Measurements from ENCODE around the gene THAP4.

THAP4 gene

GRCh38 chr2:241561832-241562231 lies 75.1 kb downstream of the THAP4 start:
- peaks cover 33% of the 10 kb centered on the region for H3K4me1 ChIP-seq (ENCODE audit: control insufficient read depth, insufficient read depth, low read length)
- no peaks in the 10 kb centered on the region for H3K36me3 ChIP-seq (ENCODE audit: control insufficient read depth, insufficient read depth, low read length)
- no peak overlapping the region for H3K9ac ChIP-seq (ENCODE audit: low read length)
- H3K27me3 ChIP-seq (ENCODE audit: control insufficient read depth, insufficient read depth, low read length), result no peaks in the 10 kb centered on the region
- no peak overlapping the region for H3K4me3 ChIP-seq (ENCODE audit: low read length)
- H3K9me3 ChIP-seq (ENCODE audit: control insufficient read depth, low read length), result no peaks in the 10 kb centered on the region

GRCh38 chr2:241560883-241561474 lies 76.0 kb downstream of the THAP4 start:
- Histone ChIP-seq H3K9ac (ENCODE audit: low read length) (no peak overlapping the region), H3K27me3 (ENCODE audit: control insufficient read depth, insufficient read depth, low read length) (no peaks in the 10 kb centered on the region), H3K36me3 (ENCODE audit: control insufficient read depth, insufficient read depth, low read length) (no peaks in the 10 kb centered on the region), H3K4me1 (ENCODE audit: control insufficient read depth, insufficient read depth, low read length) (peaks cover 33% of the 10 kb centered on the region), H3K9me3 (ENCODE audit: control insufficient read depth, low read length) (no peaks in the 10 kb centered on the region), H3K4me3 (ENCODE audit: low read length) (no peak overlapping the region)

- Histone ChIP-seq H3K4me3 (ENCODE audit: low read length) (no peak overlapping the region), H3K36me3 (ENCODE audit: control insufficient read depth, insufficient read depth, low read length) (no peaks in the 10 kb centered on the region), H3K27me3 (ENCODE audit: control insufficient read depth, insufficient read depth, low read length) (no peaks in the 10 kb centered on the region), H3K9me3 (ENCODE audit: control insufficient read depth, low read length) (no peaks in the 10 kb centered on the region), H3K4me1 (ENCODE audit: control insufficient read depth, insufficient read depth, low read length) (peaks cover 33% of the 10 kb centered on the region), H3K9ac (ENCODE audit: low read length) (peak overlapping the region; percentile 57)
Observed at GRCh38 chr2:241560162-241560882, 76.6 kb downstream of the THAP4 start.

GRCh38 chr2:241559323-241560161 lies 77.4 kb downstream of the THAP4 start:
- Histone ChIP-seq H3K9me3 (ENCODE audit: control insufficient read depth, low read length) (no peaks in the 10 kb centered on the region), H3K36me3 (ENCODE audit: control insufficient read depth, insufficient read depth, low read length) (no peaks in the 10 kb centered on the region), H3K4me3 (ENCODE audit: low read length) (no peak overlapping the region), H3K27me3 (ENCODE audit: control insufficient read depth, insufficient read depth, low read length) (no peaks in the 10 kb centered on the region), H3K9ac (ENCODE audit: low read length) (peak overlapping the region; percentile 57), H3K4me1 (ENCODE audit: control insufficient read depth, insufficient read depth, low read length) (peaks cover 33% of the 10 kb centered on the region)

- peaks cover 33% of the 10 kb centered on the region for H3K4me1 ChIP-seq (ENCODE audit: control insufficient read depth, insufficient read depth, low read length)
- H3K4me3 ChIP-seq (ENCODE audit: low read length), result no peak within 1 kb of the TSS
- no peaks in the 10 kb centered on the region for H3K27me3 ChIP-seq (ENCODE audit: control insufficient read depth, insufficient read depth, low read length)
- no peaks in the 10 kb centered on the region for H3K9me3 ChIP-seq (ENCODE audit: control insufficient read depth, low read length)
- H3K36me3 ChIP-seq (ENCODE audit: control insufficient read depth, insufficient read depth, low read length), result no peaks in the 10 kb centered on the region
- H3K9ac ChIP-seq (ENCODE audit: low read length), result peak within 1 kb of the TSS; percentile 57
Observed at GRCh38 chr2:241558532-241559322, 78.2 kb downstream of the THAP4 start, which contains the start of gene BOK. Gene BOK, plus strand, starts transcription at chr2:241558745. Its CDS starts 739 bp downstream, at chr2:241559484.

GRCh38 chr2:241556746-241557145 lies 80.2 kb downstream of the THAP4 start:
- H3K27me3 ChIP-seq (ENCODE audit: control insufficient read depth, insufficient read depth, low read length), result peaks cover 4% of the 10 kb centered on the region
- H3K9ac ChIP-seq (ENCODE audit: low read length), result no peak overlapping the region

GRCh38 chr2:241555711-241556110 lies 81.2 kb downstream of the THAP4 start:
- H3K27me3 ChIP-seq (ENCODE audit: control insufficient read depth, insufficient read depth, low read length), result peaks cover 14% of the 10 kb centered on the region

More at GRCh38 chr2:241556746-241557145, 80.2 kb downstream of the THAP4 start:
- Histone ChIP-seq H3K36me3 (ENCODE audit: control insufficient read depth, insufficient read depth, low read length) (no peaks in the 10 kb centered on the region), H3K4me3 (ENCODE audit: low read length) (no peak overlapping the region), H3K4me1 (ENCODE audit: control insufficient read depth, insufficient read depth, low read length) (peaks cover 27% of the 10 kb centered on the region), H3K9me3 (ENCODE audit: control insufficient read depth, low read length) (no peaks in the 10 kb centered on the region)

GRCh38 chr2:241554610-241555322 lies 82.2 kb downstream of the THAP4 start:
- Histone ChIP-seq H3K4me1 (ENCODE audit: control insufficient read depth, insufficient read depth, low read length) (peaks cover 22% of the 10 kb centered on the region), H3K9me3 (ENCODE audit: control insufficient read depth, low read length) (no peaks in the 10 kb centered on the region), H3K4me3 (ENCODE audit: low read length) (no peak overlapping the region), H3K36me3 (ENCODE audit: control insufficient read depth, insufficient read depth, low read length) (no peaks in the 10 kb centered on the region), H3K9ac (ENCODE audit: low read length) (no peak overlapping the region), H3K27me3 (ENCODE audit: control insufficient read depth, insufficient read depth, low read length) (peaks cover 20% of the 10 kb centered on the region)

More at GRCh38 chr2:241555711-241556110, 81.2 kb downstream of the THAP4 start:
- no peak overlapping the region for H3K9ac ChIP-seq (ENCODE audit: low read length)
- no peaks in the 10 kb centered on the region for H3K9me3 ChIP-seq (ENCODE audit: control insufficient read depth, low read length)
- no peaks in the 10 kb centered on the region for H3K36me3 ChIP-seq (ENCODE audit: control insufficient read depth, insufficient read depth, low read length)
- H3K4me3 ChIP-seq (ENCODE audit: low read length), result no peak overlapping the region
- H3K4me1 ChIP-seq (ENCODE audit: control insufficient read depth, insufficient read depth, low read length), result peaks cover 29% of the 10 kb centered on the region

GRCh38 chr2:241553981-241554380 lies 83.0 kb downstream of the THAP4 start:
- no peak overlapping the region for H3K9ac ChIP-seq (ENCODE audit: low read length)
- H3K9me3 ChIP-seq (ENCODE audit: control insufficient read depth, low read length), result no peaks in the 10 kb centered on the region
- H3K4me3 ChIP-seq (ENCODE audit: low read length), result no peak overlapping the region
- H3K27me3 ChIP-seq (ENCODE audit: control insufficient read depth, insufficient read depth, low read length), result peaks cover 20% of the 10 kb centered on the region
- H3K4me1 ChIP-seq (ENCODE audit: control insufficient read depth, insufficient read depth, low read length), result peaks cover 19% of the 10 kb centered on the region
- no peaks in the 10 kb centered on the region for H3K36me3 ChIP-seq (ENCODE audit: control insufficient read depth, insufficient read depth, low read length)

GRCh38 chr2:241553512-241553830 lies 83.5 kb downstream of the THAP4 start:
- H3K9me3 ChIP-seq (ENCODE audit: control insufficient read depth, low read length), result no peaks in the 10 kb centered on the region
- H3K36me3 ChIP-seq (ENCODE audit: control insufficient read depth, insufficient read depth, low read length), result no peaks in the 10 kb centered on the region
- H3K27me3 ChIP-seq (ENCODE audit: control insufficient read depth, insufficient read depth, low read length), result peaks cover 20% of the 10 kb centered on the region
- H3K4me1 ChIP-seq (ENCODE audit: control insufficient read depth, insufficient read depth, low read length), result peaks cover 19% of the 10 kb centered on the region
- no peak overlapping the region for H3K4me3 ChIP-seq (ENCODE audit: low read length)
- H3K9ac ChIP-seq (ENCODE audit: low read length), result no peak overlapping the region

Data from mucosa of stomach (tissue), 1 donor.